GM12878 (cell line): ENCODE results near the gene TSHZ1. TPM values are rescaled to one million over a fixed set of nuclear protein-coding genes. Genes with fewer than 3 reads are reported as not detected.

Experiments
- ATAC-seq: fragments of 200-7000 bp; cut with Tn5 transposase; 3 replicates; pipeline ENCODE4 v1.9.1; 2020; ENCODE audit warnings: mild to moderate bottlenecking, moderate library complexity
- BruUV-seq: library from RNA; stranded (reverse); fragments of 400-500 nt; replicated peaks from 2 replicates; lab custom pipeline; 2021; lab: Mats Ljungman, UMichigan
- CTCF ChIA-PET: fragments of 300-600 bp; sonication (Branson Sonifier 250); formaldehyde crosslinking; extraction: SDS; loops from one replicate; lab custom pipeline; 2021; ENCODE audit warnings: inconsistent platforms; lab: Yijun Ruan, JAX
- POLR2A ChIA-PET: fragments of 350-600 bp; formaldehyde crosslinking; extraction: SDS; loops from one replicate; lab custom pipeline; 2021; ENCODE audit warnings: inconsistent platforms; lab: Charles Lee
- RAD21 ChIA-PET: fragments of 300-600 bp; sonication (Branson Sonifier 250); formaldehyde crosslinking; loops from one replicate; lab custom pipeline; 2023; ENCODE audit warnings: antibody characterized with exemption; ENCODE audit not compliant: unreplicated experiment; lab: Charles Lee
- SMC1A ChIA-PET: fragments of 300-600 bp; sonication (Branson Sonifier 250); formaldehyde crosslinking; loops from one replicate; lab custom pipeline; 2023; ENCODE audit not compliant: unreplicated experiment, uncharacterized antibody; lab: Charles Lee
- DNase-seq: peaks from one replicate; pipeline ENCODE4 v3.0.0-alpha.2; 2011; ENCODE audit warnings: low read depth, low spot score
- FAIRE-seq: peaks from 3 replicates; lab custom pipeline; 2011; peaks lifted over from hg19 to GRCh38; lab: Jason Lieb, UNC
- H2AFZ ChIP-seq: 2 replicates; pipeline ENCODE4 v1.6.0; 2011; ENCODE audit warnings: low read depth, low read length, control low read depth; ENCODE audit not compliant: control insufficient read depth
- H3K27ac ChIP-seq: 2 replicates; pipeline ENCODE4 v1.5.1; 2011; ENCODE audit warnings: control low read depth; ENCODE audit not compliant: control insufficient read depth, insufficient read depth
- H3K27me3 ChIP-seq, 2 experiments: replicated peaks in 1 of 2; 2 replicates each; pipeline versions ENCODE4 v1.6.0 to v1.6.1; 2011; ENCODE audit warnings: low read length in 1 of 2; ENCODE audit not compliant: control insufficient read depth in 2 of 2, insufficient read depth in 2 of 2
- H3K36me3 ChIP-seq, 2 experiments: 2 replicates each; pipeline ENCODE4 v1.5.1; 2011; ENCODE audit warnings: low read length in 1 of 2; ENCODE audit not compliant: control insufficient read depth in 2 of 2, insufficient read depth in 2 of 2
- H3K4me1 ChIP-seq: 2 replicates; pipeline ENCODE4 v1.6.1; 2011; ENCODE audit warnings: mild to moderate bottlenecking, low read length, moderate library complexity, mixed read lengths; ENCODE audit not compliant: control insufficient read depth, insufficient read depth
- H3K4me2 ChIP-seq: 2 replicates; pipeline ENCODE4 v1.6.0; 2011; ENCODE audit warnings: control low read depth; ENCODE audit not compliant: control insufficient read depth, insufficient read depth
- H3K4me3 ChIP-seq: fragments of 200-600 bp; sonication (generic); 2 replicates; pipeline ENCODE4 v1.5.1; 2016
- H3K79me2 ChIP-seq: 2 replicates; pipeline ENCODE4 v1.6.0; 2011; ENCODE audit warnings: low read length; ENCODE audit not compliant: control insufficient read depth, insufficient read depth
- H3K9ac ChIP-seq: 2 replicates; pipeline ENCODE4 v1.8.0; 2011; ENCODE audit warnings: low read length, control low read depth, mixed read lengths; ENCODE audit not compliant: control insufficient read depth, insufficient read depth
- H3K9me3 ChIP-seq: replicated peaks from 3 replicates; pipeline ENCODE4 v1.5.1; 2011; ENCODE audit warnings: mild to moderate bottlenecking, low read length; ENCODE audit not compliant: control insufficient read depth, insufficient read depth
- H4K20me1 ChIP-seq: 2 replicates; pipeline ENCODE4 v1.6.0; 2011; ENCODE audit not compliant: control insufficient read depth, insufficient read depth
- CREB1 ChIP-seq: IDR thresholded peaks from 2 replicates; pipeline ENCODE4 v1.6.1; 2012; ENCODE audit warnings: low read depth, mild to moderate bottlenecking, inconsistent platforms
- EZH2 ChIP-seq: IDR thresholded peaks from 2 replicates; pipeline ENCODE4 v1.6.1; 2012; ENCODE audit warnings: low read depth, mild to moderate bottlenecking, control low read depth, inconsistent platforms, low read length, borderline replicate concordance; ENCODE audit not compliant: control insufficient read depth
- FOXK2 ChIP-seq: fragments of 450-650 bp; IDR thresholded peaks from 2 replicates; pipeline ENCODE4 v1.6.1; 2017; ENCODE audit warnings: mild to moderate bottlenecking, moderate library complexity
- GABPA ChIP-seq: IDR thresholded peaks from 2 replicates; pipeline ENCODE4 v1.6.1; 2014; ENCODE audit warnings: antibody characterized with exemption, low read depth, mild to moderate bottlenecking, inconsistent platforms
- JUNB ChIP-seq: IDR thresholded peaks from 2 replicates; pipeline ENCODE4 v1.6.1; 2016; ENCODE audit warnings: antibody characterized with exemption, mild to moderate bottlenecking
- KDM1A ChIP-seq: fragments of 200-600 bp; sonication (generic); IDR thresholded peaks from 2 replicates; pipeline ENCODE4 v1.6.1; 2016; ENCODE audit warnings: borderline replicate concordance
- POLR2AphosphoS5 ChIP-seq: IDR thresholded peaks from 2 replicates; pipeline ENCODE4 v1.6.1; 2011; ENCODE audit warnings: mild to moderate bottlenecking, low read length, inconsistent platforms
- RCOR1 ChIP-seq: conservative IDR thresholded peaks from 2 replicates; pipeline ENCODE4 v1.6.1; 2012; ENCODE audit warnings: low read depth, low read length, improper control_type of control experiment
- RELB ChIP-seq: fragments of 450-650 bp; IDR thresholded peaks from 2 replicates; pipeline ENCODE4 v1.6.1; 2017; ENCODE audit warnings: low read depth, mild to moderate bottlenecking, moderate library complexity
- ZBTB4 ChIP-seq: fragments of 450-650 bp; formaldehyde crosslinking; IDR thresholded peaks from 2 replicates; pipeline ENCODE4 v1.4.0; 2022; ENCODE audit warnings: mild to moderate bottlenecking, moderate library complexity
- ZNF384 ChIP-seq: IDR thresholded peaks from 2 replicates; pipeline ENCODE4 v1.6.1; 2012; ENCODE audit warnings: low read depth, mild to moderate bottlenecking, low read length, improper control_type of control experiment, borderline replicate concordance
- ZNF687 ChIP-seq: fragments of 450-650 bp; IDR thresholded peaks from 2 replicates; pipeline ENCODE4 v1.6.1; 2017; ENCODE audit warnings: mild to moderate bottlenecking, moderate library complexity
- WGBS: methylation state at CpG from one replicate; pipeline ENCODE4 v1.1.6; 2016; ENCODE audit warnings: low lambda C conversion rate; ENCODE audit not compliant: insufficient replicate concordance, insufficient coverage; ENCODE audit errors: missing lambda C conversion rate; 5-methylcytosine and 5-hydroxymethylcytosine counted together
- in situ Hi-C: fragments of 300-500 bp; cut with MboI; formaldehyde crosslinking; loops from 9 replicates; pipeline ENCODE4 v1.14.3; 2018; ENCODE audit warnings: mixed read lengths
- intact Hi-C: fragments of 100-400 bp; cut with micrococcal nuclease; formaldehyde crosslinking; loops from one replicate; pipeline ENCODE4 v1.14.2; 2022; ENCODE audit not compliant: unreplicated experiment
- polyA plus RNA-seq, 11 experiments: library from polyadenylated mRNA; depleted of rRNA in 4 of 11; unstranded in 6 of 11; stranded (reverse) in 5 of 11; fragments of >200 nt; fragmentation: Nextera tagmentation in 4 of 11; fragmentation: Illumina TruSeq in 1 of 11; extraction: Ambion mirVana in 4 of 11; extraction: Trizol in 1 of 11; gene quantifications; 1 replicate in 1 of 11; 2 replicates in 10 of 11; pipeline versions ENCODE4 v1.2.1 to v1.2.3, GENCODE V29; 2011 to 2016; ENCODE audit warnings: inconsistent platforms in 2 of 11, missing spikeins in 2 of 11, low read depth in 1 of 11
- total RNA-seq, 4 experiments: library from RNA; depleted of rRNA in 3 of 4; stranded (reverse); fragments of >200 nt in 3 of 4; fragmentation: Illumina TruSeq in 1 of 4; extraction: Trizol in 1 of 4; gene quantifications; 2 replicates each; pipeline versions ENCODE4 v1.2.1 to v1.2.3, GENCODE V29; 2013 to 2021

TSHZ1 gene
- total and polyA plus RNA-seq, 10 of the 15 experiments (the other 5 are each of a cell fraction or from before 2014, with no cell fraction given): 2.2 to 15.2 (median 5.1) TPM

DNA sequence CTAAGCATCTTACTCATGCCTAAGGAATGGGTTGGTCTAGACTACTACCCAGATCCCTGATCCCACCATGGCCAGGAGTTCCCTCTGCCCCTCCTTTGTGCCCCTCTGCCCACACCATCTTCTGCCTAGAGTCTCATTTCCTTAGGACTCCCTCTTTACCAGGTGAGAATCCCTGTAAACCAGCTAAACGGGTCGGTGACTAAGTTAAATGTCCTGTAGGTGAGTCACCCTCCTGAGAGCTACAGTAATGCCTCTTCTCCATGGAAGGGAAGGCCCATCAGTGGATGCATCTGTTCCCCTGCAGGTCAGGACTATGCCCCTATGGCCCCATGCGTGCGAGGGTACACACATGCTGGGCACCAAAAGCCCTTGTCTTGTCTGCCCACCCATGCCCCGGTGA is 27.1 kb upstream of the TSHZ1 start:
- BruUV-seq: no TSS peak
- Histone ChIP-seq H3K9me3 (no peaks in the 10 kb centered on the region; the same call in 2 of the 3 replicates), H4K20me1 (no peaks in the 10 kb centered on the region), H3K27me3 (no peaks in the 10 kb centered on the region), H3K79me2 (no peaks in the 10 kb centered on the region), H3K27ac (no peak overlapping the region), H2AFZ (no peak overlapping the region), H3K4me2 (no peak overlapping the region), H3K36me3 (no peaks in the 10 kb centered on the region), H3K4me1 (no peaks in the 10 kb centered on the region), H3K9ac (no peak overlapping the region), H3K4me3 (no peak overlapping the region)
- ChIA-PET POLR2A (no interaction called here), CTCF (no interaction called here), SMC1A (no interaction called here), RAD21 (no interaction called here)
- in situ Hi-C loops: no loop called here
- DNase-seq: no peak
- 80% methylated on average over 5 of the region's 5 CpGs for WGBS
- intact Hi-C loops: no loop called here
- ATAC-seq: no peak
- TF ChIP-seq KDM1A (no peak), ZBTB4 (CRISPR knock-in tag) (no peak), ZNF384 (no peak), JUNB (no peak), POLR2AphosphoS5 (no peak), EZH2 (no peak), GABPA (no peak), CREB1 (no peak), FOXK2 (no peak), ZNF687 (no peak), RELB (no peak), RCOR1 (no peak)
- no peak for FAIRE-seq
